Measurements from ENCODE around the gene DFFB. TPM values are rescaled to one million over a fixed set of nuclear protein-coding genes. Genes with fewer than 3 reads are reported as not detected.

The DFFB gene
- total and polyA plus RNA-seq, 2 of the 13 experiments (the other 11 are each of a cell fraction or from before 2014, with no cell fraction given): 4.6 to 9.3 TPM

DNA sequence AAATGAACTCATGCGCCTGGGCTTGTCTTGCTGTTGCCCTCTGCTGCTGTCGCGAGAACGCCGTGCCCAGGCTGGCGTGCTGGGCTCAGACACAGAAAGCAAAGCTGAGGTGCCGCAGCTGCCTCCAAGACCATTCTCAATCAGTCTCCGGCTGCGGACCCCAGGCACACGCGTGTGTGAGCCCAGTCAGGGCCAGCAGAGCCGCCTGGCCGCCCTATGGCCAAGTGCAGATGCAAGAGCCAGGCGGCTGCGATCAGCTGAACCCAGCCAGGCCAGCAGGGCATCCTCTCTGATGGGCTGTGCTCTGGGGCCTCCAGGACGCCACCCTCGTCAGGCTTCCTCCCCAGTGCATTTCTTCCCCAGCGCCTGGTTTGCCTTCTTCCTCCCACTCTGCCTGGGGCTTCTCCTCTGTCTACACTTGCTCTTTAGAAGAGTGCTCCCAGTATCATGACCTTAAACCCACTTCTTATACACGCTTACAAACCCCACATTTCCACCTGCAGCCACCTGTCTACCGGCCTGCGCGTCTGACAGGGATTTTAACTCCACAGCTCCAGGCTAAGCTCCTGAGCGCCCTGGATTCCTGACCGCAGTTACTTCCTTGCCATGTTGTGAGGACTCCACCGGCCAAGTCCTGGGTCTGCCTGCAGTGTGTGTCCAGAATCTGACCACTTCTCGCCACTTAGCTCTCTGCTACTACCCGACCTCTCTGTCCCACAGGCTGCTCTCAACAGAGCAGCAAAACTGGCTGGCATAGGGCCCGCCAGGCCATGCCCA is 39.3 kb upstream of the DFFB start:
- Histone ChIP-seq H3K9me3 (ENCODE audit: low read length) (no peaks in the 10 kb centered on the region), H4K20me1 (ENCODE audit: insufficient read depth, low read length) (no peaks in the 10 kb centered on the region), H3K9ac (ENCODE audit: insufficient read depth, low read depth, low read length) (no peak overlapping the region), H3K4me3 (replicated peaks in 1 of 3; ENCODE audit: insufficient read depth in 1 of 3, low read depth in 2 of 3, low read length in 3 of 3) (no peak overlapping the region), H2AFZ (ENCODE audit: low read length) (no peak overlapping the region), H3K27me3 (ENCODE audit: control insufficient read depth in 1 of 2, insufficient read depth in 2 of 2, low read length in 2 of 2) (no peaks in the 10 kb centered on the region), H3K36me3 (replicated peaks in 1 of 2; ENCODE audit: control insufficient read depth in 1 of 2, insufficient read depth in 2 of 2, low read length in 2 of 2) (peaks cover 7 to 20% of the 10 kb centered on the region in 2 experiments; a peak in 4 of 5 replicates), H3K79me2 (ENCODE audit: insufficient read depth, low read length) (no peaks in the 10 kb centered on the region), H3K4me2 (ENCODE audit: low read depth, low read length) (no peak overlapping the region), H3K27ac (ENCODE audit: extremely low read length, insufficient read depth, low read length) (no peak overlapping the region), H3K4me1 (ENCODE audit: insufficient read depth, low read length) (no peaks in the 10 kb centered on the region)
- in situ Hi-C loops (cut with HindIII; ENCODE audit: extremely low pct_ligation_motif_present, low pct_unique_long_range_greater_than_20kb): no loop called here
- ChIA-PET CTCF (ENCODE audit: low intra/inter-chr PET ratio, low total read pairs) (no interaction called here), POLR2A (no interaction called here)
- DNase-seq (ENCODE audit: low spot score) (no peak), ATAC-seq (no peak), FAIRE-seq (no peak)
- BruUV-seq (replicated peaks): no TSS peak
- TF ChIP-seq RFXAP (CRISPR knock-in tag; IDR thresholded peaks at IDR 0.05; ENCODE audit: borderline replicate concordance): no peak
- no peak for TF ChIP-seq TEAD2 (CRISPR knock-in tag; IDR thresholded peaks at IDR 0.05)
- TF ChIP-seq DNMT1 (CRISPR knock-in tag; IDR thresholded peaks at IDR 0.05): no peak
- no peak for TF ChIP-seq MED8 (CRISPR knock-in tag; IDR thresholded peaks at IDR 0.05; ENCODE audit: insufficient replicate concordance)
- no peak for TF ChIP-seq ZNF343 (CRISPR knock-in tag; IDR thresholded peaks at IDR 0.05)
- no peak for TF ChIP-seq RARG (CRISPR knock-in tag; IDR thresholded peaks at IDR 0.05; ENCODE audit: low read depth)
- WGBS (ENCODE audit: low lambda C conversion rate): 96% methylated on average over 13 of the region's 28 CpGs
- intact Hi-C loops (cut with micrococcal nuclease; ENCODE audit: unreplicated experiment): no loop called here

DNA sequence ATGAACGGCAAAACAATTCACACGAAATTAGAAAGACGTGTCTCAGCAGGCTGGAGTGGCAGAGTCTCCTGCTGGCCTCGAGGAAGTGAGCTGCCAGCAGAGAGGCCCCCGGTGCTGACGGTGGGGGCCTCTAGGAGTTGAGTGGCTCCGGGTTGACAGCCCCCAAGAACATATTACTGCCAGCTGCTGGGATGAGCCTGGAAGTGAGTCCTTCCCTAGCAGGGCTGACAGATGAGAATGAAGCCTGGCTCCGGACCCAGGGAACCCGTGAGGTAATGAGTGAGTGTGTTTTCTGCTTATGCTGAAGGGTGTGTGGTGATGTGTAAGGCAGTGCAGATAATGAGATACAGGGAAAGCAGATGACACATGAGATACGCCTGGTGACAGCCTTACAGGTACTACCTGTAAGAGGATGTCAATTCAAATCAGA is 37.5 kb upstream of the DFFB start:
- in situ Hi-C loops (cut with HindIII; ENCODE audit: extremely low pct_ligation_motif_present, low pct_unique_long_range_greater_than_20kb) (no loop called here), intact Hi-C loops (cut with micrococcal nuclease; ENCODE audit: unreplicated experiment) (no loop called here)
- no TSS peak for BruUV-seq (replicated peaks)
- H3K27ac ChIP-seq (ENCODE audit: extremely low read length, insufficient read depth, low read length): no peak overlapping the region
- TF ChIP-seq HDAC2 (CRISPR knock-in tag; IDR thresholded peaks at IDR 0.05) (no peak), ZFYVE20 (CRISPR knock-in tag; IDR thresholded peaks at IDR 0.05; ENCODE audit: borderline replicate concordance, low read depth) (no peak)
- H3K4me2 ChIP-seq (ENCODE audit: low read depth, low read length): no peak overlapping the region
- CTCF ChIA-PET (ENCODE audit: low intra/inter-chr PET ratio, low total read pairs): no interaction called here
- H3K4me3 ChIP-seq (replicated peaks in 1 of 3; ENCODE audit: insufficient read depth in 1 of 3, low read depth in 2 of 3, low read length in 3 of 3): no peak overlapping the region
- 85% methylated on average over 10 of the region's 10 CpGs for WGBS (ENCODE audit: low lambda C conversion rate)
- POLR2A ChIA-PET: no interaction called here
- FAIRE-seq (no peak), DNase-seq (ENCODE audit: low spot score) (no peak), ATAC-seq (no peak)
- H4K20me1 ChIP-seq (ENCODE audit: insufficient read depth, low read length): no peaks in the 10 kb centered on the region
- H3K79me2 ChIP-seq (ENCODE audit: insufficient read depth, low read length): no peaks in the 10 kb centered on the region
- peaks cover 10 to 26% of the 10 kb centered on the region in 2 experiments; a peak in 4 of 5 replicates for H3K36me3 ChIP-seq (replicated peaks in 1 of 2; ENCODE audit: control insufficient read depth in 1 of 2, insufficient read depth in 2 of 2, low read length in 2 of 2)
- H3K4me1 ChIP-seq (ENCODE audit: insufficient read depth, low read length): no peaks in the 10 kb centered on the region
- no peak overlapping the region for H3K9ac ChIP-seq (ENCODE audit: insufficient read depth, low read depth, low read length)
- H2AFZ ChIP-seq (ENCODE audit: low read length): no peak overlapping the region
- H3K9me3 ChIP-seq (ENCODE audit: low read length): no peaks in the 10 kb centered on the region
- H3K27me3 ChIP-seq (ENCODE audit: control insufficient read depth in 1 of 2, insufficient read depth in 2 of 2, low read length in 2 of 2): no peaks in the 10 kb centered on the region

Data from HepG2 (cell line).